MM.1S (cell line): ENCODE measurements around the gene TEX19.

Source experiments
- DNase-seq: peaks from one replicate; pipeline ENCODE4 v3.0.0-alpha.2; 2015
- H2AFZ ChIP-seq: fragments of 300-600 bp; sonication (generic); 2 replicates; pipeline ENCODE4 v1.6.0; 2016; ENCODE audit warnings: antibody characterized with exemption, low read length
- H3F3A ChIP-seq: fragments of 300-600 bp; sonication (generic); 2 replicates; pipeline ENCODE4 v1.6.1; 2016; ENCODE audit warnings: mild to moderate bottlenecking, antibody characterized with exemption, low read length, moderate library complexity, mixed read lengths; ENCODE audit not compliant: insufficient read depth
- H3K27ac ChIP-seq: fragments of 300-600 bp; sonication (generic); 2 replicates; pipeline ENCODE4 v1.5.1; 2016; ENCODE audit warnings: mild to moderate bottlenecking, low read length
- H3K27me3 ChIP-seq: fragments of 300-600 bp; sonication (generic); replicated peaks from 2 replicates; pipeline ENCODE4 v1.6.0; 2016; ENCODE audit warnings: low read length; ENCODE audit not compliant: insufficient read depth
- H3K36me3 ChIP-seq: fragments of 300-600 bp; sonication (generic); replicated peaks from 2 replicates; pipeline ENCODE4 v1.6.1; 2016; ENCODE audit warnings: mild to moderate bottlenecking, low read length, mixed read lengths; ENCODE audit not compliant: insufficient read depth
- H3K4me1 ChIP-seq: fragments of 300-600 bp; sonication (generic); 2 replicates; pipeline ENCODE4 v1.6.1; 2016; ENCODE audit warnings: low read length, mixed read lengths
- H3K4me2 ChIP-seq: fragments of 300-600 bp; sonication (generic); 2 replicates; pipeline ENCODE4 v1.6.0; 2016; ENCODE audit warnings: low read depth, low read length
- H3K4me3 ChIP-seq: fragments of 300-600 bp; sonication (generic); 2 replicates; pipeline ENCODE4 v1.5.1; 2016; ENCODE audit warnings: low read length, mixed read lengths
- H3K79me2 ChIP-seq: fragments of 300-600 bp; sonication (generic); 2 replicates; pipeline ENCODE4 v1.6.1; 2016; ENCODE audit warnings: mixed run types, low read length, mixed read lengths
- H3K9ac ChIP-seq: fragments of 300-600 bp; sonication (generic); 2 replicates; pipeline ENCODE4 v1.6.1; 2016; ENCODE audit warnings: low read length, mixed read lengths
- H3K9me2 ChIP-seq: fragments of 300-600 bp; sonication (generic); replicated peaks from 2 replicates; pipeline ENCODE4 v1.6.1; 2016; ENCODE audit warnings: mild to moderate bottlenecking, low read length, mixed read lengths; ENCODE audit not compliant: insufficient read depth
- H3K9me3 ChIP-seq: fragments of 300-600 bp; sonication (generic); replicated peaks from 2 replicates; pipeline ENCODE4 v1.6.1; 2016; ENCODE audit warnings: mild to moderate bottlenecking, low read length, mixed read lengths; ENCODE audit not compliant: insufficient read depth
- H4K20me1 ChIP-seq: fragments of 300-600 bp; sonication (generic); 2 replicates; pipeline ENCODE4 v1.6.1; 2016; ENCODE audit warnings: mild to moderate bottlenecking, low read length, moderate library complexity, mixed read lengths; ENCODE audit not compliant: insufficient read depth
- CTCF ChIP-seq: fragments of 300-600 bp; sonication (generic); IDR thresholded peaks from 2 replicates; pipeline ENCODE4 v1.5.1; 2016; ENCODE audit warnings: antibody characterized with exemption, low read length, mixed read lengths
- EZH2 ChIP-seq: fragments of 300-600 bp; sonication (generic); optimal IDR thresholded peaks from 2 replicates; pipeline ENCODE3; 2017; ENCODE audit warnings: low read depth, mild to moderate bottlenecking, antibody characterized with exemption, low read length, mixed read lengths
- EZH2phosphoT487 ChIP-seq: fragments of 300-600 bp; sonication (generic); IDR thresholded peaks from 2 replicates; pipeline ENCODE4 v1.6.1; 2018; ENCODE audit warnings: antibody characterized with exemption, low read length

TEX19 gene

GRCh38 chr17:82317394-82318168, 41.5 kb upstream of the TEX19 start, which contains the start of gene CD7:
Gene CD7, minus strand, starts transcription at chr17:82317608. Its CDS starts 113 bp downstream, at chr17:82317495.
- TF ChIP-seq EZH2 (no peak), CTCF (no peak), EZH2phosphoT487 (no peak)
- no peak within 1 kb of the TSS for H3K9ac ChIP-seq
- peaks cover 2% of the 10 kb centered on the region; the same call in 1 of the 2 replicates for H3F3A ChIP-seq
- H3K4me3 ChIP-seq: no peak within 1 kb of the TSS
- H3K27ac ChIP-seq: no peak within 1 kb of the TSS
- H4K20me1 ChIP-seq: no peaks in the 10 kb centered on the region
- H3K4me1 ChIP-seq: peaks cover 8% of the 10 kb centered on the region
- no peaks in the 10 kb centered on the region for H3K9me3 ChIP-seq
- DNase-seq: no peak
- no peaks in the 10 kb centered on the region for H3K9me2 ChIP-seq
- H3K27me3 ChIP-seq: peaks cover 23% of the 10 kb centered on the region
- H2AFZ ChIP-seq: no peak within 1 kb of the TSS
- H3K4me2 ChIP-seq: no peak within 1 kb of the TSS
- no peaks in the 10 kb centered on the region for H3K36me3 ChIP-seq
- no peaks in the 10 kb centered on the region for H3K79me2 ChIP-seq

- no peak for DNase-seq
- TF ChIP-seq EZH2 (no peak), EZH2phosphoT487 (no peak), CTCF (no peak)
- H3K27ac ChIP-seq: no peak overlapping the region
- no peaks in the 10 kb centered on the region for H3K36me3 ChIP-seq
- H2AFZ ChIP-seq: no peak overlapping the region
- no peaks in the 10 kb centered on the region for H3K9me3 ChIP-seq
- H3K27me3 ChIP-seq: peaks cover 22% of the 10 kb centered on the region
- peaks cover 2% of the 10 kb centered on the region; the same call in 1 of the 2 replicates for H3F3A ChIP-seq
- H3K9ac ChIP-seq: no peak overlapping the region
- no peak overlapping the region for H3K4me2 ChIP-seq
- no peaks in the 10 kb centered on the region for H3K79me2 ChIP-seq
- no peaks in the 10 kb centered on the region for H4K20me1 ChIP-seq
- no peaks in the 10 kb centered on the region for H3K9me2 ChIP-seq
- peaks cover 8% of the 10 kb centered on the region for H3K4me1 ChIP-seq
- H3K4me3 ChIP-seq: no peak overlapping the region
These were observed 40.9 kb upstream of the TEX19 start for GRCh38 chr17:82318169-82318498.

- H3K9ac ChIP-seq: no peak overlapping the region
- no peaks in the 10 kb centered on the region for H3K79me2 ChIP-seq
- no peaks in the 10 kb centered on the region for H3K36me3 ChIP-seq
- H3K9me3 ChIP-seq: no peaks in the 10 kb centered on the region
- H3K9me2 ChIP-seq: no peaks in the 10 kb centered on the region
- H3K27ac ChIP-seq: no peak overlapping the region
- DNase-seq: no peak
- peaks cover 8% of the 10 kb centered on the region for H3K4me1 ChIP-seq
- H4K20me1 ChIP-seq: no peaks in the 10 kb centered on the region
- no peak overlapping the region for H2AFZ ChIP-seq
- TF ChIP-seq CTCF (no peak), EZH2 (no peak), EZH2phosphoT487 (no peak)
- peaks cover 2% of the 10 kb centered on the region; the same call in 1 of the 2 replicates for H3F3A ChIP-seq
- no peak overlapping the region for H3K4me2 ChIP-seq
- H3K27me3 ChIP-seq: peaks cover 16% of the 10 kb centered on the region
- H3K4me3 ChIP-seq: no peak overlapping the region
These were observed 40.1 kb upstream of the TEX19 start for GRCh38 chr17:82318772-82319606.
